HepG2 (cell line): ENCODE measurements around the gene LITAF. TPM values are rescaled to one million over a fixed set of nuclear protein-coding genes. Genes with fewer than 3 reads are reported as not detected.

Experiments
- AKAP8 ChIP-seq: sonication (generic); formaldehyde crosslinking; IDR thresholded peaks from 2 replicates; pipeline ENCODE4 v1.5.1; 2020; ENCODE audit warnings: mild to moderate bottlenecking, missing genetic modification reagents
- EEA1 ChIP-seq: sonication (generic); formaldehyde crosslinking; IDR thresholded peaks from 2 replicates; pipeline ENCODE4 v1.5.1; 2020; ENCODE audit warnings: mild to moderate bottlenecking, missing genetic modification reagents, borderline replicate concordance
- GABPA ChIP-seq, 2 experiments: IDR thresholded peaks; 2 replicates each; pipeline ENCODE4 v1.6.1; 2011 to 2016; ENCODE audit warnings: low read depth in 2 of 2, low read length in 1 of 2, missing biosample characterization in 1 of 2, missing genetic modification characterization in 1 of 2
- PATZ1 ChIP-seq: sonication (generic); formaldehyde crosslinking; IDR thresholded peaks from 2 replicates; pipeline ENCODE4 v1.4.0; 2020; ENCODE audit warnings: missing genetic modification reagents
- PAWR ChIP-seq: sonication (generic); formaldehyde crosslinking; IDR thresholded peaks from 2 replicates; pipeline ENCODE4 v1.4.0; 2020; ENCODE audit warnings: missing genetic modification reagents, mild to moderate bottlenecking, borderline replicate concordance
- REST ChIP-seq, 2 experiments: IDR thresholded peaks; 2 replicates each; pipeline ENCODE4 v1.6.1; 2011 to 2012; ENCODE audit warnings: low read length in 2 of 2, borderline replicate concordance in 1 of 2, low read depth in 1 of 2, mild to moderate bottlenecking in 1 of 2, moderate library complexity in 1 of 2
- ZBTB33 ChIP-seq: sonication (generic); formaldehyde crosslinking; IDR thresholded peaks from 2 replicates; pipeline ENCODE4 v1.4.0; 2020; ENCODE audit warnings: missing genetic modification reagents
- ZFP37 ChIP-seq: sonication (generic); formaldehyde crosslinking; IDR thresholded peaks from 2 replicates; pipeline ENCODE4 v1.4.0; 2020; ENCODE audit warnings: missing genetic modification reagents, borderline replicate concordance
- ZNF280B ChIP-seq: sonication (generic); formaldehyde crosslinking; IDR thresholded peaks from 2 replicates; pipeline ENCODE4 v1.5.0; 2020; ENCODE audit warnings: missing genetic modification reagents, mild to moderate bottlenecking, borderline replicate concordance
- ZNF44 ChIP-seq: sonication (generic); formaldehyde crosslinking; IDR thresholded peaks from 2 replicates; pipeline ENCODE4 v1.5.1; 2020; ENCODE audit warnings: mild to moderate bottlenecking, missing genetic modification reagents
- ZNF672 ChIP-seq: sonication (generic); formaldehyde crosslinking; IDR thresholded peaks from 2 replicates; pipeline ENCODE4 v1.8.1; 2022; ENCODE audit warnings: missing genetic modification reagents
- ZNF777 ChIP-seq: sonication (generic); formaldehyde crosslinking; IDR thresholded peaks from 2 replicates; pipeline ENCODE4 v1.4.0; 2020; ENCODE audit warnings: missing genetic modification reagents
- ZNF883 ChIP-seq: sonication (generic); formaldehyde crosslinking; IDR thresholded peaks from 2 replicates; pipeline ENCODE4 v1.5.1; 2020; ENCODE audit warnings: mild to moderate bottlenecking, missing genetic modification reagents; ENCODE audit errors: not compliant biosample characterization
- ZSCAN21 ChIP-seq: sonication (generic); formaldehyde crosslinking; IDR thresholded peaks from 2 replicates; pipeline ENCODE4 v1.8.0; 2022; ENCODE audit warnings: mild to moderate bottlenecking, missing genetic modification reagents, moderate library complexity, borderline replicate concordance
- polyA plus RNA-seq, 8 experiments: library from polyadenylated mRNA; depleted of rRNA in 3 of 8; stranded (reverse) in 7 of 8; unstranded in 1 of 8; fragments of >200 nt; fragmentation: Illumina TruSeq in 4 of 8; extraction: Trizol in 4 of 8; gene quantifications; 2 replicates each; pipeline versions ENCODE4 v1.2.1 to v1.2.3, GENCODE V29; 2011 to 2016; ENCODE audit warnings: low read depth in 4 of 8, missing spikeins in 1 of 8, mixed read lengths in 1 of 8; ENCODE audit not compliant: insufficient read depth in 1 of 8
- total RNA-seq, 5 experiments: library from RNA; depleted of rRNA; stranded (reverse); fragments of >200 nt; fragmentation: Illumina TruSeq; extraction: Trizol; gene quantifications; 2 replicates each; pipeline ENCODE4 v1.2.3, GENCODE V29; 2016; ENCODE audit warnings: low read depth in 1 of 5

Gene LITAF
- total and polyA plus RNA-seq, 2 of the 13 experiments (the other 11 are each of a cell fraction or from before 2014, with no cell fraction given): 80.1 to 141 TPM

DNA sequence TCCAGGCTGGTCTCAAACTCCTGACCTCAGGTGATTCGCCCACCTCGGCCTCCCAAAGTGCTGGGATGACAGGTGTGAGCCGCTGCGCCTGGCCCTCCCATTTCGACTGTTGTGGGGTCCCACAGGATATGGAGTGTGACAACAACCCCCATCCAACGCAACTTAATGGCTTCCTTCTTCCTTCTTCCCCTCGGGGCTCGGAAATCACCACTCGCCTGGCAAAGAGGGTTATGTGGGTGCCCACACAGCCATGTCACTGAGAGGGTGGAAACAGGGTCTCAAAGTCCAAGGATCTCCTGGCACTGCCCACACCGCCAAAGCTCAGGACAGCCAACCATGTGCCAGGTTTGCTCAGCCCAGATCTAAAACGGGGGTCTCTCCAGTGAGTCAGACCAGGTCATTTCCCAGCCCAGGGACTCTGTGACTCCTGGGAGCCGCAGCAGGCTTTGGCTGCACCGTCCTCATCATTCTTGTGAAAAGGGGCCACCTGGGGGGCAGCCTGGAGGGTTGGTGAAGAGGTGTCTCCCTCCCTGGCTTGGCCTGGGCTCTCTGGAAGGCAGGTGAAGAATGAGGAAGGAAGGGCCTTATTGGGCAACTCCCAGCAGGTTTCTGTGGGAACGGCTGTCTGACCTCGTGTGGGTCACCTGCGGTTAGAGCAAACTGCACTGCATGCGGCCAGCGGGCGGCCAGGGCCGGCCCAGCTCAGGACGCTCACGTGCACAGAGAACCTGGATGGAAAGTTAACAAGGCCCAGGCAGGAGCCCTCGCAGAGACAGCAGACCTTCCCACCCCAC lies 25.3 kb upstream of the LITAF start (continued):
- TF ChIP-seq REST (IDR thresholded peaks at IDR 0.05; ENCODE audit: borderline replicate concordance in 1 of 2, low read depth in 1 of 2, low read length in 2 of 2): no peak
- TF ChIP-seq ZNF280B (CRISPR knock-in tag): peak; percentile 98
- TF ChIP-seq ZSCAN21 (CRISPR knock-in tag): peak; percentile 98
- 0 out of 2 replicates have a peak, but pooled peaks have one; percentile 67 for TF ChIP-seq PAWR (CRISPR knock-in tag)
- TF ChIP-seq ZBTB33 (CRISPR knock-in tag): peak; percentile 80
- 0 out of 2 replicates have a peak, but pooled peaks have one; percentile 18 for TF ChIP-seq EEA1 (CRISPR knock-in tag)
- TF ChIP-seq AKAP8 (CRISPR knock-in tag): no peak; the same call in 1 of the 2 replicates
- peak; percentile 70; the same call in 1 of the 2 replicates for TF ChIP-seq ZNF44 (CRISPR knock-in tag)
- TF ChIP-seq ZNF672 (CRISPR knock-in tag): no peak
- TF ChIP-seq ZNF883 (CRISPR knock-in tag): peak; percentile 92
- peak; percentile 99 for TF ChIP-seq ZFP37 (CRISPR knock-in tag)
- TF ChIP-seq GABPA (IDR thresholded peaks at IDR 0.05; ENCODE audit: low read depth, low read length): no peak
- TF ChIP-seq GABPA (CRISPR knock-in tag; IDR thresholded peaks at IDR 0.05; ENCODE audit: low read depth): 0 out of 2 replicates have a peak, but pooled peaks have one; percentile 38
- TF ChIP-seq ZNF777 (CRISPR knock-in tag): peak; percentile 73
- TF ChIP-seq PATZ1 (CRISPR knock-in tag): peak; percentile 85
